Esophagus muscularis mucosa (tissue), 4 donors: Measurements from ENCODE around the gene GRIK1. TPM values are rescaled to one million over a fixed set of nuclear protein-coding genes. Genes with fewer than 3 reads are reported as not detected.

Source experiments
- DNase-seq: peaks from one replicate; pipeline ENCODE4 v3.0.0-alpha.2; 2017; ENCODE audit errors: extremely low spot score
- H3K27ac ChIP-seq, 4 donors: fragments of 200-600 bp; sonication (generic); replicated peaks in 1 of 4; 1 replicate in 3 of 4; 2 replicates in 1 of 4; pipeline ENCODE4 v1.5.1; 2016 to 2019; ENCODE audit warnings: mild to moderate bottlenecking in 1 of 4
- H3K27me3 ChIP-seq, 4 donors: fragments of 200-600 bp; sonication (generic); one replicate each; pipeline versions ENCODE4 v1.5.1 to v1.6.0; 2016 to 2019
- H3K36me3 ChIP-seq, 4 donors: fragments of 200-600 bp; sonication (generic); one replicate each; pipeline ENCODE4 v1.5.1; 2016 to 2019
- H3K4me1 ChIP-seq, 4 donors: fragments of 200-600 bp; sonication (generic); one replicate each; pipeline ENCODE4 v1.5.1; 2016 to 2019
- H3K4me3 ChIP-seq, 4 donors: fragments of 200-600 bp; sonication (generic); 1 replicate in 2 of 4; 2 replicates in 2 of 4; pipeline ENCODE4 v1.5.1; 2016 to 2019; ENCODE audit warnings: mild to moderate bottlenecking in 4 of 4, moderate library complexity in 1 of 4
- H3K9me3 ChIP-seq, 4 donors: fragments of 200-600 bp; sonication (generic); 1 replicate in 3 of 4; 2 replicates in 1 of 4; pipeline ENCODE4 v1.5.1; 2016 to 2019
- CTCF ChIP-seq, 3 experiments: fragments of 200-600 bp in 2 of 3; fragments of 450-650 bp in 1 of 3; sonication (generic) in 2 of 3; IDR thresholded peaks; one replicate each; pipeline ENCODE4 v1.5.1; 2017 to 2019; ENCODE audit warnings: antibody characterized with exemption in 3 of 3, mild to moderate bottlenecking in 2 of 3, moderate library complexity in 1 of 3
- EP300 ChIP-seq: sonication (generic); formaldehyde crosslinking; IDR thresholded peaks from one replicate; pipeline ENCODE4 v1.6.1; 2017; ENCODE audit warnings: antibody characterized with exemption
- POLR2A ChIP-seq: fragments of 450-650 bp; IDR thresholded peaks from one replicate; pipeline ENCODE4 v1.6.1; 2017; ENCODE audit warnings: antibody characterized with exemption, moderate library complexity, mild to moderate bottlenecking, low read depth
- POLR2AphosphoS5 ChIP-seq, 2 donors: sonication (generic); formaldehyde crosslinking; IDR thresholded peaks; one replicate each; pipeline ENCODE4 v1.6.1; 2017; ENCODE audit warnings: antibody characterized with exemption in 2 of 2
- WGBS: methylation state at CpG from one replicate; pipeline ENCODE4 v1.1.5; 2018; 5-methylcytosine and 5-hydroxymethylcytosine counted together
- intact Hi-C: fragments of 100-400 bp; cut with DNase I; formaldehyde crosslinking; loops from one replicate; pipeline ENCODE4 v1.15.1; 2023
- total RNA-seq, 4 donors: library from RNA; depleted of rRNA; stranded (reverse); fragments of >200 nt; gene quantifications; one replicate each; pipeline versions ENCODE4 v1.1.0 to v1.2.1, GENCODE V29; 2016

Gene GRIK1
- total RNA-seq, 4 donors from 2014 or later = 0.19 to 0.40 (median 0.33) TPM; not detected in 1

- H3K36me3 ChIP-seq = no peaks in the 10 kb centered on the region
- TF ChIP-seq EP300 (no peak), CTCF (IDR thresholded peaks at IDR 0.05) (no peak), POLR2AphosphoS5 (IDR thresholded peaks at IDR 0.05) (no peak), POLR2A (no peak)
- no peaks in the 10 kb centered on the region for H3K4me1 ChIP-seq
- DNase-seq = no peak
- H3K27ac ChIP-seq = no peak overlapping the region
- WGBS = 39% methylated on average over 2 of the region's 2 CpGs
- H3K9me3 ChIP-seq = no peaks in the 10 kb centered on the region
- intact Hi-C loops = no loop called here
- H3K4me3 ChIP-seq = no peak overlapping the region
- H3K27me3 ChIP-seq = no peaks in the 10 kb centered on the region
Observed at GRCh38 chr21:29888437-29888836, 51.4 kb downstream of the GRIK1 start.

GRCh38 chr21:29887313-29888009 is 52.3 kb downstream of the GRIK1 start:
- DNase-seq = no peak
- Histone ChIP-seq H3K9me3 (no peaks in the 10 kb centered on the region), H3K27me3 (no peaks in the 10 kb centered on the region), H3K36me3 (no peaks in the 10 kb centered on the region), H3K4me1 (no peaks in the 10 kb centered on the region), H3K27ac (no peak overlapping the region), H3K4me3 (no peak overlapping the region)
- intact Hi-C loops = no loop called here
- TF ChIP-seq EP300 (no peak), POLR2A (no peak), POLR2AphosphoS5 (IDR thresholded peaks at IDR 0.05) (no peak), CTCF (IDR thresholded peaks at IDR 0.05) (no peak)

- Histone ChIP-seq H3K36me3 (no peaks in the 10 kb centered on the region), H3K4me3 (no peak overlapping the region), H3K27ac (no peak overlapping the region), H3K4me1 (no peaks in the 10 kb centered on the region), H3K9me3 (no peaks in the 10 kb centered on the region), H3K27me3 (no peaks in the 10 kb centered on the region)
- TF ChIP-seq CTCF (IDR thresholded peaks at IDR 0.05) = no peak
- TF ChIP-seq POLR2A = no peak
- no peak for TF ChIP-seq EP300
- no peak for TF ChIP-seq POLR2AphosphoS5 (IDR thresholded peaks at IDR 0.05)
- intact Hi-C loops = no loop called here
- WGBS = 52% methylated on average over 1 of the region's 1 CpG
- no peak for DNase-seq
Observed at GRCh38 chr21:29885491-29885890, 54.3 kb downstream of the GRIK1 start.

GRCh38 chr21:29875873-29876272 is 63.9 kb downstream of the GRIK1 start:
- no peaks in the 10 kb centered on the region for H3K27me3 ChIP-seq
- TF ChIP-seq CTCF (IDR thresholded peaks at IDR 0.05) = no peak
- TF ChIP-seq POLR2A = no peak
- TF ChIP-seq POLR2AphosphoS5 (IDR thresholded peaks at IDR 0.05) = no peak
- TF ChIP-seq EP300 = no peak
- H3K36me3 ChIP-seq = no peaks in the 10 kb centered on the region
- 50% methylated on average over 1 of the region's 1 CpG for WGBS
- H3K9me3 ChIP-seq = no peaks in the 10 kb centered on the region
- intact Hi-C loops = no loop called here
- no peaks in the 10 kb centered on the region for H3K4me1 ChIP-seq
- no peak overlapping the region for H3K27ac ChIP-seq
- no peak overlapping the region for H3K4me3 ChIP-seq
- DNase-seq = no peak
